Pons (tissue), 1 donor: ENCODE measurements around the gene ZNF358.

ENCODE experiments used
- DNase-seq: peaks from one replicate; pipeline ENCODE4 v3.0.0-alpha.2; 2016; ENCODE audit warnings: low spot score

The ZNF358 gene

GRCh38 chr19:7559102-7559501 is 43.2 kb downstream of the ZNF358 start:
- DNase-seq: no peak

GRCh38 chr19:7560255-7560654 is 44.4 kb downstream of the ZNF358 start:
- DNase-seq: no peak

- DNase-seq: no peak
Observed at GRCh38 chr19:7561325-7561724, 45.4 kb downstream of the ZNF358 start.

- no peak for DNase-seq
Observed at GRCh38 chr19:7562646-7563393, 46.9 kb downstream of the ZNF358 start.

- DNase-seq: no peak
Observed at GRCh38 chr19:7564866-7565265, 49.0 kb downstream of the ZNF358 start.

- DNase-seq: no peak
Observed at GRCh38 chr19:7565332-7565731, 49.4 kb downstream of the ZNF358 start.
